ENCODE results near the gene ACTL7B.

DNA sequence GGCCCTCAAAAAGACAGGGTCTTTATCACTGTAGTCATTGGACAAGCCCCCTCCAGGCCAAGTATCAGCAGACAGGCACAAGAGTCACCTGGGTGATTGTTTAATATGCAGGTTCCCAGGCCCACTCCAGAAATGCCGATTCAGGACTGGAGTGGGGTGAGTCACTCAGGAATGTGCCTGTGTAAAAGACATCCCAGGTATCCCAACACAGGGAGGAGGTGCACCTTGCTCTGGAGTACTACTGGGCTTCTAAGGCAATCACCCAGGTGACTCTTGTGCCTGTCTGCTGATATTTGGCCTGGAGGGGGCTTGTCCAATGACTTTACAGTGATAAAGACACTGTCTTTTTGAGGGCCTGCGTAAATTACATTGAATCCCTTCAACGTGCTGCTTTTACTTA, 40.6 kb downstream of the ACTL7B start:
- TF ChIP-seq, protein P1, sequence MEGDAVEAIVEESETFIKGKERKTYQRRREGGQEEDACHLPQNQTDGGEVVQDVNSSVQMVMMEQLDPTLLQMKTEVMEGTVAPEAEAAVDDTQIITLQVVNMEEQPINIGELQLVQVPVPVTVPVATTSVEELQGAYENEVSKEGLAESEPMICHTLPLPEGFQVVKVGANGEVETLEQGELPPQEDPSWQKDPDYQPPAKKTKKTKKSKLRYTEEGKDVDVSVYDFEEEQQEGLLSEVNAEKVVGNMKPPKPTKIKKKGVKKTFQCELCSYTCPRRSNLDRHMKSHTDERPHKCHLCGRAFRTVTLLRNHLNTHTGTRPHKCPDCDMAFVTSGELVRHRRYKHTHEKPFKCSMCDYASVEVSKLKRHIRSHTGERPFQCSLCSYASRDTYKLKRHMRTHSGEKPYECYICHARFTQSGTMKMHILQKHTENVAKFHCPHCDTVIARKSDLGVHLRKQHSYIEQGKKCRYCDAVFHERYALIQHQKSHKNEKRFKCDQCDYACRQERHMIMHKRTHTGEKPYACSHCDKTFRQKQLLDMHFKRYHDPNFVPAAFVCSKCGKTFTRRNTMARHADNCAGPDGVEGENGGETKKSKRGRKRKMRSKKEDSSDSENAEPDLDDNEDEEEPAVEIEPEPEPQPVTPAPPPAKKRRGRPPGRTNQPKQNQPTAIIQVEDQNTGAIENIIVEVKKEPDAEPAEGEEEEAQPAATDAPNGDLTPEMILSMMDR (IDR thresholded peaks at IDR 0.05; ENCODE audit: poor library complexity): no peak
- TF ChIP-seq EZH2 (IDR thresholded peaks at IDR 0.05; ENCODE audit: borderline replicate concordance) (no peak), EZH2phosphoT487 (IDR thresholded peaks at IDR 0.05; ENCODE audit: low read depth, severe bottlenecking, unreplicated experiment) (no peak)

Data from hepatocyte (in vitro differentiated cells).